MM.1S (cell line): ENCODE data around the gene AGAP1.

Source experiments
- CTCF ChIP-seq: fragments of 300-600 bp; sonication (generic); IDR thresholded peaks from 2 replicates; pipeline ENCODE4 v1.5.1; 2016; ENCODE audit warnings: antibody characterized with exemption, low read length, mixed read lengths
- EZH2 ChIP-seq: fragments of 300-600 bp; sonication (generic); optimal IDR thresholded peaks from 2 replicates; pipeline ENCODE3; 2017; ENCODE audit warnings: low read depth, mild to moderate bottlenecking, antibody characterized with exemption, low read length, mixed read lengths
- EZH2phosphoT487 ChIP-seq: fragments of 300-600 bp; sonication (generic); IDR thresholded peaks from 2 replicates; pipeline ENCODE4 v1.6.1; 2018; ENCODE audit warnings: antibody characterized with exemption, low read length

GRCh38 chr2:235784788-235785187 lies 290.9 kb downstream of the AGAP1 start:
- TF ChIP-seq CTCF (no peak), EZH2phosphoT487 (no peak), EZH2 (no peak)
